C4-2B (cell line): ENCODE measurements around the gene KRT33B.

Experiments used
- CTCF ChIP-seq: fragments of 450-650 bp; conservative IDR thresholded peaks from 2 replicates; pipeline ENCODE4 v1.5.1; 2017; ENCODE audit warnings: mild to moderate bottlenecking
- ZFX ChIP-seq: fragments of 450-650 bp; IDR thresholded peaks from 2 replicates; pipeline ENCODE4 v1.6.1; 2017

GRCh38 chr17:41367426-41368075 is 2.1 kb downstream of the KRT33B start:
- TF ChIP-seq CTCF (no peak), ZFX (no peak)
